Measurements from ENCODE around the gene TSPAN9. TPM values are rescaled to one million over a fixed set of nuclear protein-coding genes. Genes with fewer than 3 reads are reported as not detected.
A peak's percentile ranks its signal among the peaks of the same experiment; 100 is the strongest.

TSPAN9 gene
- total RNA-seq, 1 experiment from 2014 or later, result 13.2 TPM

DNA sequence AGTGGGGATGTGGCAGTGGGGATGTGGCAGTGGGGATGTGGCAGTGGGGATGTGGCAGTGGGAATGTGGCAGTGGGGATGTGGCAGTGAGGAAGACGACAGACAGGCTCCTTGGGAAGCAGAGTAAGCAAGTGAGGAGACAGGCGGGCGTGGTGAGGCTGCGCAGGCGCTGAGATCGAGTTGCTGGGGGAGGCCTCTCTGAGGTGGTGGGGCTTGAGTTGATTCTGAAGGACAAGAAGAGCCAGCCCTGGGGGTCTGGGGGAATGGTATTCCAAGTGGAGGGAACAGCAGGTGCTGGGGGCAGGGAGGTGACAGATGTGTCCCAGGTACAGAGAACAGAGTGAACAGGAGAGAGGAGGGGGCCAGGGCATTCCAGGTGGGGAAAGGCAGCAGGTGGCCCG lies 33.8 kb upstream of the TSPAN9 start:
- Histone ChIP-seq H3K9me2 (ENCODE audit: insufficient read depth) (no peaks in the 10 kb centered on the region), H3K27ac (ENCODE audit: low read depth, low read length) (no peak overlapping the region), H3K79me2 (ENCODE audit: insufficient read depth, low read length) (no peaks in the 10 kb centered on the region), H4K20me1 (ENCODE audit: insufficient read depth) (no peaks in the 10 kb centered on the region), H3K36me3 (ENCODE audit: control insufficient read depth in 1 of 2, insufficient read depth in 2 of 2, low read length in 2 of 2) (peaks cover 4 to 14% of the 10 kb centered on the region in 2 experiments; a peak in 2 of 4 replicates), H3K9me3 (ENCODE audit: control insufficient read depth in 1 of 2, insufficient read depth in 1 of 2, low read depth in 1 of 2, low read length in 2 of 2) (no peaks in the 10 kb centered on the region), H3K27me3 (ENCODE audit: insufficient read depth, low read length) (no peaks in the 10 kb centered on the region), H3K4me3 (replicated peaks in 1 of 2; ENCODE audit: low read depth in 1 of 2, low read length in 2 of 2) (no peak overlapping the region), H3K4me1 (ENCODE audit: control insufficient read depth in 1 of 2, insufficient read depth in 2 of 2, low read length in 2 of 2) (peaks cover 0 to 8% of the 10 kb centered on the region in 2 experiments; a peak in 2 of 4 replicates), H2AFZ (ENCODE audit: low read depth, low read length, poor library complexity, severe bottlenecking) (no peak overlapping the region), H3K9ac (ENCODE audit: low read length) (no peak overlapping the region), H3K4me2 (ENCODE audit: low read length) (no peak overlapping the region)
- ChIA-PET POLR2A (no interaction called here), CTCF (no interaction called here), RAD21 (ENCODE audit: low non-redundant PET in 1 of 2, low total read pairs in 2 of 2, uncharacterized antibody in 2 of 2, unreplicated experiment in 2 of 2) (no interaction called here)
- no peak for TF ChIP-seq ZFX (IDR thresholded peaks at IDR 0.05)
- TF ChIP-seq, protein P1, sequence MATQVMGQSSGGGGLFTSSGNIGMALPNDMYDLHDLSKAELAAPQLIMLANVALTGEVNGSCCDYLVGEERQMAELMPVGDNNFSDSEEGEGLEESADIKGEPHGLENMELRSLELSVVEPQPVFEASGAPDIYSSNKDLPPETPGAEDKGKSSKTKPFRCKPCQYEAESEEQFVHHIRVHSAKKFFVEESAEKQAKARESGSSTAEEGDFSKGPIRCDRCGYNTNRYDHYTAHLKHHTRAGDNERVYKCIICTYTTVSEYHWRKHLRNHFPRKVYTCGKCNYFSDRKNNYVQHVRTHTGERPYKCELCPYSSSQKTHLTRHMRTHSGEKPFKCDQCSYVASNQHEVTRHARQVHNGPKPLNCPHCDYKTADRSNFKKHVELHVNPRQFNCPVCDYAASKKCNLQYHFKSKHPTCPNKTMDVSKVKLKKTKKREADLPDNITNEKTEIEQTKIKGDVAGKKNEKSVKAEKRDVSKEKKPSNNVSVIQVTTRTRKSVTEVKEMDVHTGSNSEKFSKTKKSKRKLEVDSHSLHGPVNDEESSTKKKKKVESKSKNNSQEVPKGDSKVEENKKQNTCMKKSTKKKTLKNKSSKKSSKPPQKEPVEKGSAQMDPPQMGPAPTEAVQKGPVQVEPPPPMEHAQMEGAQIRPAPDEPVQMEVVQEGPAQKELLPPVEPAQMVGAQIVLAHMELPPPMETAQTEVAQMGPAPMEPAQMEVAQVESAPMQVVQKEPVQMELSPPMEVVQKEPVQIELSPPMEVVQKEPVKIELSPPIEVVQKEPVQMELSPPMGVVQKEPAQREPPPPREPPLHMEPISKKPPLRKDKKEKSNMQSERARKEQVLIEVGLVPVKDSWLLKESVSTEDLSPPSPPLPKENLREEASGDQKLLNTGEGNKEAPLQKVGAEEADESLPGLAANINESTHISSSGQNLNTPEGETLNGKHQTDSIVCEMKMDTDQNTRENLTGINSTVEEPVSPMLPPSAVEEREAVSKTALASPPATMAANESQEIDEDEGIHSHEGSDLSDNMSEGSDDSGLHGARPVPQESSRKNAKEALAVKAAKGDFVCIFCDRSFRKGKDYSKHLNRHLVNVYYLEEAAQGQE (IDR thresholded peaks at IDR 0.05; ENCODE audit: low read depth), result no peak
- no peak for TF ChIP-seq TCF7L2 (IDR thresholded peaks at IDR 0.05; ENCODE audit: borderline replicate concordance, extremely low read depth, insufficient read depth, insufficient read length)
- no peak for TF ChIP-seq CEBPB (IDR thresholded peaks at IDR 0.05; ENCODE audit: low read depth)
- TF ChIP-seq SIN3A (IDR thresholded peaks at IDR 0.05; ENCODE audit: low read depth), result no peak
- no peak for TF ChIP-seq FOSL1 (IDR thresholded peaks at IDR 0.05; ENCODE audit: low read depth)
- TF ChIP-seq POLR2AphosphoS5 (IDR thresholded peaks at IDR 0.05; ENCODE audit: low read depth, low read length), result no peak
- TF ChIP-seq, protein P2, sequence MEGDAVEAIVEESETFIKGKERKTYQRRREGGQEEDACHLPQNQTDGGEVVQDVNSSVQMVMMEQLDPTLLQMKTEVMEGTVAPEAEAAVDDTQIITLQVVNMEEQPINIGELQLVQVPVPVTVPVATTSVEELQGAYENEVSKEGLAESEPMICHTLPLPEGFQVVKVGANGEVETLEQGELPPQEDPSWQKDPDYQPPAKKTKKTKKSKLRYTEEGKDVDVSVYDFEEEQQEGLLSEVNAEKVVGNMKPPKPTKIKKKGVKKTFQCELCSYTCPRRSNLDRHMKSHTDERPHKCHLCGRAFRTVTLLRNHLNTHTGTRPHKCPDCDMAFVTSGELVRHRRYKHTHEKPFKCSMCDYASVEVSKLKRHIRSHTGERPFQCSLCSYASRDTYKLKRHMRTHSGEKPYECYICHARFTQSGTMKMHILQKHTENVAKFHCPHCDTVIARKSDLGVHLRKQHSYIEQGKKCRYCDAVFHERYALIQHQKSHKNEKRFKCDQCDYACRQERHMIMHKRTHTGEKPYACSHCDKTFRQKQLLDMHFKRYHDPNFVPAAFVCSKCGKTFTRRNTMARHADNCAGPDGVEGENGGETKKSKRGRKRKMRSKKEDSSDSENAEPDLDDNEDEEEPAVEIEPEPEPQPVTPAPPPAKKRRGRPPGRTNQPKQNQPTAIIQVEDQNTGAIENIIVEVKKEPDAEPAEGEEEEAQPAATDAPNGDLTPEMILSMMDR (IDR thresholded peaks at IDR 0.05 in 2 of 3, conservative IDR thresholded peaks at IDR 0.05 in 1 of 3; ENCODE audit: borderline replicate concordance in 1 of 3, insufficient read depth in 1 of 3, low read depth in 2 of 3, low read length in 2 of 3), result no peak
- no peak for TF ChIP-seq EZH2 (IDR thresholded peaks at IDR 0.05)
- TF ChIP-seq RAD21 (IDR thresholded peaks at IDR 0.05; ENCODE audit: low read depth), result no peak
- no peak for TF ChIP-seq YY1 (IDR thresholded peaks at IDR 0.05; ENCODE audit: extremely low read depth, insufficient replicate concordance, low read depth, low read length)
- BruUV-seq (replicated peaks), result TSS peak; percentile 9
- DNase-seq (ENCODE audit: low read depth, low spot score) (no peak), ATAC-seq (no peak)
- intact Hi-C loops (cut with micrococcal nuclease), result loop anchor here (5.0 kb wide), 1 partner anchor 301 kb away; no protein-coding TSS in a partner anchor

Data from HCT116 (cell line).